Nephron (organoid): ENCODE data around the gene CTNND2.

ENCODE experiments used
- H3K27ac Mint-ChIP-seq, 3 experiments: 2 replicates each; pipeline ENCODE4 v1.8.0; 2020; ENCODE audit warnings: mixed read lengths in 3 of 3, mild to moderate bottlenecking in 2 of 3, moderate library complexity in 1 of 3
- H3K27me3 Mint-ChIP-seq: 2 replicates; pipeline ENCODE4 v1.8.0; 2021; ENCODE audit warnings: low read depth, mild to moderate bottlenecking, moderate library complexity, mixed read lengths
- H3K36me3 Mint-ChIP-seq: 2 replicates; pipeline ENCODE4 v1.8.0; 2020; ENCODE audit warnings: low read depth, mixed read lengths
- H3K4me1 Mint-ChIP-seq: 2 replicates; pipeline ENCODE4 v1.8.0; 2020; ENCODE audit warnings: mixed read lengths
- H3K4me3 Mint-ChIP-seq, 3 experiments: 2 replicates each; pipeline ENCODE4 v1.8.0; 2020; ENCODE audit warnings: mild to moderate bottlenecking in 3 of 3, mixed read lengths in 3 of 3, moderate library complexity in 2 of 3
- H3K9me3 Mint-ChIP-seq: 2 replicates; pipeline ENCODE4 v1.8.0; 2020; ENCODE audit warnings: mixed read lengths
- CTCF ChIP-seq, 3 experiments: fragments of 200-600 bp; sonication (generic); IDR thresholded peaks; one replicate each; pipeline ENCODE4 v1.5.0; 2021; ENCODE audit warnings: antibody characterized with exemption in 3 of 3; ENCODE audit not compliant: unreplicated experiment in 3 of 3

Gene CTNND2

GRCh38 chr5:11491404-11492075, 412.7 kb downstream of the CTNND2 start:
- no peaks in the 10 kb centered on the region for H3K9me3 Mint-ChIP-seq
- H3K27me3 Mint-ChIP-seq, result peaks cover under 1% of the 10 kb centered on the region
- no peaks in the 10 kb centered on the region for H3K36me3 Mint-ChIP-seq
- H3K4me3 Mint-ChIP-seq, result no peak overlapping the region
- no peak for TF ChIP-seq CTCF (IDR thresholded peaks at IDR 0.05; ENCODE audit: unreplicated experiment in 3 of 3)
- H3K27ac Mint-ChIP-seq, result no peak overlapping the region
- H3K4me1 Mint-ChIP-seq, result no peaks in the 10 kb centered on the region

- no peaks in the 10 kb centered on the region for H3K9me3 Mint-ChIP-seq
- no peaks in the 10 kb centered on the region for H3K36me3 Mint-ChIP-seq
- H3K27ac Mint-ChIP-seq, result no peak overlapping the region
- TF ChIP-seq CTCF (IDR thresholded peaks at IDR 0.05; ENCODE audit: unreplicated experiment in 3 of 3), result no peak
- H3K4me3 Mint-ChIP-seq, result no peak overlapping the region
- H3K4me1 Mint-ChIP-seq, result no peaks in the 10 kb centered on the region
- H3K27me3 Mint-ChIP-seq, result no peaks in the 10 kb centered on the region
Measured at GRCh38 chr5:11483630-11484029, 420.6 kb downstream of the CTNND2 start.

GRCh38 chr5:11482011-11482410, 422.2 kb downstream of the CTNND2 start:
- no peaks in the 10 kb centered on the region for H3K27me3 Mint-ChIP-seq
- no peaks in the 10 kb centered on the region for H3K9me3 Mint-ChIP-seq
- H3K4me3 Mint-ChIP-seq, result no peak overlapping the region
- H3K36me3 Mint-ChIP-seq, result no peaks in the 10 kb centered on the region
- no peak for TF ChIP-seq CTCF (IDR thresholded peaks at IDR 0.05; ENCODE audit: unreplicated experiment in 3 of 3)
- no peak overlapping the region for H3K27ac Mint-ChIP-seq
- H3K4me1 Mint-ChIP-seq, result no peaks in the 10 kb centered on the region

GRCh38 chr5:11477786-11478185, 426.5 kb downstream of the CTNND2 start:
- no peaks in the 10 kb centered on the region for H3K27me3 Mint-ChIP-seq
- H3K36me3 Mint-ChIP-seq, result no peaks in the 10 kb centered on the region
- H3K9me3 Mint-ChIP-seq, result no peaks in the 10 kb centered on the region
- H3K4me1 Mint-ChIP-seq, result no peaks in the 10 kb centered on the region
- TF ChIP-seq CTCF (IDR thresholded peaks at IDR 0.05; ENCODE audit: unreplicated experiment in 3 of 3), result no peak
- H3K27ac Mint-ChIP-seq, result no peak overlapping the region
- H3K4me3 Mint-ChIP-seq, result no peak overlapping the region

- H3K4me3 Mint-ChIP-seq, result no peak overlapping the region
- no peak overlapping the region for H3K27ac Mint-ChIP-seq
- H3K9me3 Mint-ChIP-seq, result no peaks in the 10 kb centered on the region
- no peaks in the 10 kb centered on the region for H3K27me3 Mint-ChIP-seq
- TF ChIP-seq CTCF (IDR thresholded peaks at IDR 0.05; ENCODE audit: unreplicated experiment in 3 of 3), result no peak
- no peaks in the 10 kb centered on the region for H3K36me3 Mint-ChIP-seq
- no peaks in the 10 kb centered on the region for H3K4me1 Mint-ChIP-seq
Measured at GRCh38 chr5:11476866-11477265, 427.4 kb downstream of the CTNND2 start.

GRCh38 chr5:11468334-11469039, 435.8 kb downstream of the CTNND2 start:
- H3K4me1 Mint-ChIP-seq, result no peaks in the 10 kb centered on the region
- H3K9me3 Mint-ChIP-seq, result no peaks in the 10 kb centered on the region
- H3K27me3 Mint-ChIP-seq, result no peaks in the 10 kb centered on the region
- no peak for TF ChIP-seq CTCF (IDR thresholded peaks at IDR 0.05; ENCODE audit: unreplicated experiment in 3 of 3)
- H3K36me3 Mint-ChIP-seq, result no peaks in the 10 kb centered on the region
- H3K4me3 Mint-ChIP-seq, result no peak overlapping the region
- H3K27ac Mint-ChIP-seq, result no peak overlapping the region
